ENCODE results near the gene ORM1.

ORM1 gene

GRCh38 chr9:114371973-114372917 is 49.3 kb downstream of the ORM1 start:
- peak overlapping the region; percentile 97 for H3K27ac ChIP-seq
- DNase-seq = no peak
- peaks cover 67% of the 10 kb centered on the region for H3K36me3 ChIP-seq
- no peak overlapping the region for H3K4me3 ChIP-seq (ENCODE audit: low read depth, low read length)
- no peaks in the 10 kb centered on the region for H3K9me3 ChIP-seq (ENCODE audit: severe bottlenecking)
- H3K27me3 ChIP-seq (ENCODE audit: insufficient read depth, low read depth, severe bottlenecking) = no peaks in the 10 kb centered on the region
- TF ChIP-seq, protein P1, sequence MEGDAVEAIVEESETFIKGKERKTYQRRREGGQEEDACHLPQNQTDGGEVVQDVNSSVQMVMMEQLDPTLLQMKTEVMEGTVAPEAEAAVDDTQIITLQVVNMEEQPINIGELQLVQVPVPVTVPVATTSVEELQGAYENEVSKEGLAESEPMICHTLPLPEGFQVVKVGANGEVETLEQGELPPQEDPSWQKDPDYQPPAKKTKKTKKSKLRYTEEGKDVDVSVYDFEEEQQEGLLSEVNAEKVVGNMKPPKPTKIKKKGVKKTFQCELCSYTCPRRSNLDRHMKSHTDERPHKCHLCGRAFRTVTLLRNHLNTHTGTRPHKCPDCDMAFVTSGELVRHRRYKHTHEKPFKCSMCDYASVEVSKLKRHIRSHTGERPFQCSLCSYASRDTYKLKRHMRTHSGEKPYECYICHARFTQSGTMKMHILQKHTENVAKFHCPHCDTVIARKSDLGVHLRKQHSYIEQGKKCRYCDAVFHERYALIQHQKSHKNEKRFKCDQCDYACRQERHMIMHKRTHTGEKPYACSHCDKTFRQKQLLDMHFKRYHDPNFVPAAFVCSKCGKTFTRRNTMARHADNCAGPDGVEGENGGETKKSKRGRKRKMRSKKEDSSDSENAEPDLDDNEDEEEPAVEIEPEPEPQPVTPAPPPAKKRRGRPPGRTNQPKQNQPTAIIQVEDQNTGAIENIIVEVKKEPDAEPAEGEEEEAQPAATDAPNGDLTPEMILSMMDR (IDR thresholded peaks at IDR 0.05; ENCODE audit: low read depth, low read length) = no peak

- Histone ChIP-seq H3K9me3 (ENCODE audit: severe bottlenecking) (no peaks in the 10 kb centered on the region), H3K27ac (peak overlapping the region; percentile 12; the same call in 1 of the 2 replicates), H3K27me3 (ENCODE audit: insufficient read depth, low read depth, severe bottlenecking) (no peaks in the 10 kb centered on the region), H3K36me3 (peaks cover 67% of the 10 kb centered on the region), H3K4me3 (ENCODE audit: low read depth, low read length) (no peak overlapping the region)
- DNase-seq = no peak
- TF ChIP-seq, protein P1 (IDR thresholded peaks at IDR 0.05; ENCODE audit: low read depth, low read length) = no peak
Measured at GRCh38 chr9:114372921-114373448, 50.1 kb downstream of the ORM1 start.

DNA sequence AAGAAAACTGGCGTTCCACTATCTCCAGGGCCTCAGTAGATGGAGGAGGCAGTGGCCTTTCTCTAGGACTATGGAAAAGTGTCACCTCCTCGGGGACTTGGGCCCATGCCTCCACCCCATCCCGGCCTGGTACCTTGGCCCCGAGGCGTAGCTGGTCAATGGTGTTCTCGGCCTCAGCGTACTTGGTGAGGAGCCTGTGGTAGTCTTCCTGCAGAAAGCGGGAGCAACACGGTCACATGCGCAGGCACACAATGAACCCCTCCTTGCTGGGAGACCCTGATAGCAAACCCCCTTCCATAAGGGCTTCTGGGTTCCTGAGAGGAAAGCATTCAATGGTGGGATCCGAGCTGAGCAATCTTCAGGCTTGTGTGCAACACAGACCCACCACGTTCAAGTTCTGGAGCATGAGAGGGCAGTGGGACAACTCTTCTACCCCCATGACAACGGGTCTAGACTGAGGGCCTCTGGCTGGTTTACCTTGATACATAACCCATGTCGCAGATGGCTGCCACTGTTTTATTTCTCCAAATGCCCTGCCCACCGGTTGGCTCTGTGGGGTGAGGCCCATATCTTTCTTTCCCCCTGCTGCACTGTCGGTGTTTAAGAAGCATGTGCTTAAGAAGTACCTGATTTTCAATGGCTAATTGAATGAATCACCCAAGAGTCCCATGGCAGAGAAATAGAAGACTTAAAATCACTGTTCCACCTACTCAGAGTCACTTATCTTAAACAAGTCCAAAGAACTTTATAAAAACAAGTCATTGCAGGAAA is 51.2 kb downstream of the ORM1 start:
- no peaks in the 10 kb centered on the region for H3K9me3 ChIP-seq (ENCODE audit: severe bottlenecking)
- DNase-seq = no peak
- TF ChIP-seq, protein P1 (IDR thresholded peaks at IDR 0.05; ENCODE audit: low read depth, low read length) = no peak
- no peak overlapping the region for H3K4me3 ChIP-seq (ENCODE audit: low read depth, low read length)
- no peak overlapping the region for H3K27ac ChIP-seq
- H3K27me3 ChIP-seq (ENCODE audit: insufficient read depth, low read depth, severe bottlenecking) = no peaks in the 10 kb centered on the region
- H3K36me3 ChIP-seq = peaks cover 72% of the 10 kb centered on the region

- Histone ChIP-seq H3K4me3 (ENCODE audit: low read depth, low read length) (no peak overlapping the region), H3K36me3 (peaks cover 80% of the 10 kb centered on the region)
- TF ChIP-seq, protein P1 (IDR thresholded peaks at IDR 0.05; ENCODE audit: low read depth, low read length) = peak; percentile 18; the same call in 1 of the 2 replicates
Measured at GRCh38 chr9:114374936-114375335, 52.0 kb downstream of the ORM1 start.

DNA sequence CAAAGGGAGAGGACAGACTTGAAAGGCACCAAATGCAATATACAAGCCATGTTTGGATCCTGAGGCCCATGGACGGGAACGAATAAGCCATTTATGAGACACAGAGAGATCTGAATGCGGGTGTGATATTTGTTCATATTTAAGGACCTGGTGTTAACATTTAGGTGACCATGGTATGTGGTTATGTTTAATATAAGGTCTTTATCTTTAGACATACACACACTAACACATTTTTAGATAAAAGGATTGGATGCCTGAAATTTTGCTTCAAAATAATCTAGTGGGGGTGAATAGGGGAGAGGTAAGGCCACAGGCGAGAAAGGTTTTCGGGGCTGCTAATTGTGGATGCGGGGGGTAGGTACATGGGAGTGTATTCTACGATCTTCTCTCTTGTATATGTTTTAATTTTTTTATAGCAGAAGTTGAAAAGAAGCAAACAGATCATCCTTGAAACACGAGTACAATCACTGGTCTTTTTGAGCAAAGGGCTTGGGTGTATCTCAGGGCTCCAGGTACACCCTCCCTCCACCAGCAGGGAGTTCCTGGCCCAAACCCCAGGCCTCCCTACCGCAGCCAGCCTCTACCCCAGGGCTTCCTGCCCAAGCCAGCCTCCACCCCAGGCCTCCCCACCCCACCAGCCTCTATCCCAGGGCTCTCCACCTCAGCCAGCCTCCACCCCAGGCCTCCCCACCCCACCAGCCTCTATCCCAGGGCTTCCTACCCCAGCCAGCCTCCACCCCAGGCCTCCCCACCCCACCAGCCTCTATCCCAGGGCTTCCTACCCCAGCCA is 52.7 kb downstream of the ORM1 start:
- no peaks in the 10 kb centered on the region for H3K27me3 ChIP-seq (ENCODE audit: insufficient read depth, low read depth, severe bottlenecking)
- peaks cover 86% of the 10 kb centered on the region for H3K36me3 ChIP-seq
- H3K9me3 ChIP-seq (ENCODE audit: severe bottlenecking) = no peaks in the 10 kb centered on the region
- TF ChIP-seq, protein P1 (IDR thresholded peaks at IDR 0.05; ENCODE audit: low read depth, low read length) = no peak
- no peak for DNase-seq
- H3K4me3 ChIP-seq (ENCODE audit: low read depth, low read length) = no peak overlapping the region
- H3K27ac ChIP-seq = peak overlapping the region; percentile 3; the same call in 1 of the 2 replicates

More at GRCh38 chr9:114374936-114375335, 52.0 kb downstream of the ORM1 start:
- Histone ChIP-seq H3K27me3 (ENCODE audit: insufficient read depth, low read depth, severe bottlenecking) (no peaks in the 10 kb centered on the region), H3K27ac (peak overlapping the region; percentile 3; the same call in 1 of the 2 replicates), H3K9me3 (ENCODE audit: severe bottlenecking) (no peaks in the 10 kb centered on the region)
- DNase-seq = no peak
